ENCODE results near the gene SASH3. TPM values are rescaled to one million over a fixed set of nuclear protein-coding genes. Genes with fewer than 3 reads are reported as not detected.

The SASH3 gene
- polyA plus RNA-seq, 1 donor (not counting 4 experiments of a cell fraction or from before 2014, with no cell fraction given) = 0.09 TPM

DNA sequence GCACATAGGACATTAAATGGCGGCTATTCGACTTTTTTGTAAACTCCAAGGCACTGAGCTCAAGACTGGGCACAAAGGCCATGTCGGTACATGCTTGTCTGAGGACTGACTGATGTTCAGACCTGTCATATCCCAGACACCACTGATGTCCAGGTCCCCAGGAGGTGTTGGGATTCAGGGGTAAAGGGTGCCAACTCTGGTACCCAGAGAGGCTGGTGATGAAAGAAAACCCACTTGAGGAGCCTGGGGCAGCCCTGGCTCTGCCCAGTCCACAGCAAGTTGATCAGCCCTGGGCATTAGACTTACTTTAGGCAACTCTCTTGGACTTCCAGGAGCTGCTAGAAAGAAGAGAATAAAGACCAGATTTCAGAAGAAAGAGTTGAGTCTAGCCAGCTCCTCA is 18.7 kb downstream of the SASH3 start:
- no peaks in the 10 kb centered on the region for H3K4me1 ChIP-seq (ENCODE audit: control insufficient read depth, extremely low read depth, insufficient read depth, low read length)
- no peaks in the 10 kb centered on the region for H3K9me3 ChIP-seq (ENCODE audit: control insufficient read depth, low read depth, low read length)
- no peak overlapping the region for H2AFZ ChIP-seq (ENCODE audit: control insufficient read depth, low read length)
- no peaks in the 10 kb centered on the region for H3K27me3 ChIP-seq (ENCODE audit: control insufficient read depth, extremely low read depth, insufficient read depth, low read length)
- no peak overlapping the region for H3K9ac ChIP-seq (ENCODE audit: control insufficient read depth, extremely low read depth, insufficient read depth, low read length)
- no peak overlapping the region for H3K4me3 ChIP-seq (ENCODE audit: control insufficient read depth in 2 of 3, extremely low read depth in 1 of 3, insufficient read depth in 2 of 3, low read depth in 1 of 3, low read length in 3 of 3)
- no peak for FAIRE-seq
- H3K9me1 ChIP-seq (ENCODE audit: control insufficient read depth, extremely low read depth, insufficient read depth, low read length) = no peaks in the 10 kb centered on the region
- no peak overlapping the region for H3K27ac ChIP-seq (ENCODE audit: control insufficient read depth, insufficient read depth, low read length)
- TF ChIP-seq EZH2 (IDR thresholded peaks at IDR 0.05; ENCODE audit: low read length) = no peak
- no peak for TF ChIP-seq CTCF (optimal IDR thresholded peaks at IDR 0.05 in 1 of 3, IDR thresholded peaks at IDR 0.05 in 1 of 3, conservative IDR thresholded peaks at IDR 0.05 in 1 of 3; ENCODE audit: extremely low read depth in 1 of 3, insufficient read depth in 2 of 3, low read length in 3 of 3)
- H4K20me1 ChIP-seq (ENCODE audit: control insufficient read depth, extremely low read depth, insufficient read depth, low read length) = no peaks in the 10 kb centered on the region
- H3K79me2 ChIP-seq (ENCODE audit: control insufficient read depth, insufficient read depth, low read length) = no peaks in the 10 kb centered on the region
- DNase-seq (ENCODE audit: low read depth, low spot score) = no peak
- no peak overlapping the region for H3K4me2 ChIP-seq (ENCODE audit: control insufficient read depth, extremely low read depth, insufficient read depth, low read depth, low read length)
- dilution Hi-C loops (cut with MboI; ENCODE audit: extremely low pct_ligation_motif_present, low sequenced_read_pairs) = loop anchor here (10.0 kb wide), 1 partner anchor 54 kb away; no protein-coding TSS in a partner anchor
- no peaks in the 10 kb centered on the region for H3K36me3 ChIP-seq (ENCODE audit: control insufficient read depth in 2 of 2, extremely low read depth in 1 of 2, insufficient read depth in 2 of 2, low read length in 2 of 2)

- H3K27ac ChIP-seq (ENCODE audit: control insufficient read depth, insufficient read depth, low read length) = no peak overlapping the region
- no peak overlapping the region for H3K4me2 ChIP-seq (ENCODE audit: control insufficient read depth, extremely low read depth, insufficient read depth, low read depth, low read length)
- no peaks in the 10 kb centered on the region for H3K79me2 ChIP-seq (ENCODE audit: control insufficient read depth, insufficient read depth, low read length)
- no peaks in the 10 kb centered on the region for H3K9me1 ChIP-seq (ENCODE audit: control insufficient read depth, extremely low read depth, insufficient read depth, low read length)
- DNase-seq (ENCODE audit: low read depth, low spot score) (no peak), FAIRE-seq (no peak)
- H3K27me3 ChIP-seq (ENCODE audit: control insufficient read depth, extremely low read depth, insufficient read depth, low read length) = no peaks in the 10 kb centered on the region
- no peak overlapping the region for H3K4me3 ChIP-seq (ENCODE audit: control insufficient read depth in 2 of 3, extremely low read depth in 1 of 3, insufficient read depth in 2 of 3, low read depth in 1 of 3, low read length in 3 of 3)
- no peaks in the 10 kb centered on the region for H4K20me1 ChIP-seq (ENCODE audit: control insufficient read depth, extremely low read depth, insufficient read depth, low read length)
- H2AFZ ChIP-seq (ENCODE audit: control insufficient read depth, low read length) = no peak overlapping the region
- H3K4me1 ChIP-seq (ENCODE audit: control insufficient read depth, extremely low read depth, insufficient read depth, low read length) = no peaks in the 10 kb centered on the region
- no peak for TF ChIP-seq EZH2 (IDR thresholded peaks at IDR 0.05; ENCODE audit: low read length)
- no peak for TF ChIP-seq CTCF (optimal IDR thresholded peaks at IDR 0.05 in 1 of 3, IDR thresholded peaks at IDR 0.05 in 1 of 3, conservative IDR thresholded peaks at IDR 0.05 in 1 of 3; ENCODE audit: extremely low read depth in 1 of 3, insufficient read depth in 2 of 3, low read length in 3 of 3)
- dilution Hi-C loops (cut with MboI; ENCODE audit: extremely low pct_ligation_motif_present, low sequenced_read_pairs) = loop anchor here (10.0 kb wide), 1 partner anchor 54 kb away; no protein-coding TSS in a partner anchor
- H3K9ac ChIP-seq (ENCODE audit: control insufficient read depth, extremely low read depth, insufficient read depth, low read length) = no peak overlapping the region
- no peaks in the 10 kb centered on the region for H3K36me3 ChIP-seq (ENCODE audit: control insufficient read depth in 2 of 2, extremely low read depth in 1 of 2, insufficient read depth in 2 of 2, low read length in 2 of 2)
- no peaks in the 10 kb centered on the region for H3K9me3 ChIP-seq (ENCODE audit: control insufficient read depth, low read depth, low read length)
Observed at GRCh38 chrX:129798888-129799287, 19.1 kb downstream of the SASH3 start.
